ENCODE data around the gene IL1RAPL1.
A peak's percentile ranks its signal among the peaks of the same experiment; 100 is the strongest.

Gene IL1RAPL1

GRCh38 chrX:29652484-29652883 is 1065.2 kb downstream of the IL1RAPL1 start:
- no peak overlapping the region for H3K4me3 ChIP-seq (ENCODE audit: low read depth, low read length)
- DNase-seq (ENCODE audit: low read depth), result peak; percentile 41

DNA sequence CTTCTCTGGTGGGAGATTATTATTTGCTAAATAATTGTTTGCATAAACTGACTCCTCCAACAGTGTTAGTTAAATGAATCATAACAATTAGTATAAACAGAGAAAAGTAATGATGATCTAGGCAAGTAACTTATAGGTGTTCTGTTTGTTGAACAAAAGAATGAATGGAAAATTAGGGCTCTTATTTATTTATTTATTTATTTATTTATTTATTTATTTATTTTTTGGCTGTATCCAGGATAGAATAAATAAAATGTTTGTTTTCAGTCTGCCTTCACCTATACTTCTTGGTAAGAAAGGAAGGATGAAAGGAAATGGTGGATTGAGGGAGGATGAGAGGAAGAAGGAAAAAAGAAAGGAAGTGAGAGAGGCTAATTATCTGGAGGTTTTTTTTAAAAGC is 1066.5 kb downstream of the IL1RAPL1 start:
- DNase-seq (ENCODE audit: low read depth), result no peak
- no peak overlapping the region for H3K4me3 ChIP-seq (ENCODE audit: low read depth, low read length)

GRCh38 chrX:29659911-29660310 is 1072.7 kb downstream of the IL1RAPL1 start:
- no peak overlapping the region for H3K4me3 ChIP-seq (ENCODE audit: low read depth, low read length)
- no peak for DNase-seq (ENCODE audit: low read depth)

GRCh38 chrX:29661290-29661689 is 1074.0 kb downstream of the IL1RAPL1 start:
- DNase-seq (ENCODE audit: low read depth), result no peak
- no peak overlapping the region for H3K4me3 ChIP-seq (ENCODE audit: low read depth, low read length)

DNA sequence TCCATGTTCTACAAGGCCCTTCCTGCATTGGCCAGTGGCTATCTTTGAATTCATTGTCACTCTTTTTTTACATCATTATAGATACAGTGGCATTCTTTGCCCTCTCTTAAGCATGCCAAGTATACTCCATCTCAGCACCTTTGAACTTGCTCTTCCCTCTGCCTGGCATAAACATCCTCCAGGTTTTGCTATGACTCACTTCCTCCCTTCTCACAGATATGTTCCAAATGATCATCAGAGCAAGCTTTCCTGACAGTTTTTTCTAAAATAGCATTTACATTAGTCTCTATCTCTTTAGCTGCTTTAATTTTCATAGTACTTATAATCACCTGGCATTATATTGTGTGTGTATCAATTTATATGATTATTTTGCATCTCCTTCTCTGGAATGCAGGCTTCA is 1074.9 kb downstream of the IL1RAPL1 start:
- peak; percentile 13 for DNase-seq (ENCODE audit: low read depth)
- no peak overlapping the region for H3K4me3 ChIP-seq (ENCODE audit: low read depth, low read length)

DNA sequence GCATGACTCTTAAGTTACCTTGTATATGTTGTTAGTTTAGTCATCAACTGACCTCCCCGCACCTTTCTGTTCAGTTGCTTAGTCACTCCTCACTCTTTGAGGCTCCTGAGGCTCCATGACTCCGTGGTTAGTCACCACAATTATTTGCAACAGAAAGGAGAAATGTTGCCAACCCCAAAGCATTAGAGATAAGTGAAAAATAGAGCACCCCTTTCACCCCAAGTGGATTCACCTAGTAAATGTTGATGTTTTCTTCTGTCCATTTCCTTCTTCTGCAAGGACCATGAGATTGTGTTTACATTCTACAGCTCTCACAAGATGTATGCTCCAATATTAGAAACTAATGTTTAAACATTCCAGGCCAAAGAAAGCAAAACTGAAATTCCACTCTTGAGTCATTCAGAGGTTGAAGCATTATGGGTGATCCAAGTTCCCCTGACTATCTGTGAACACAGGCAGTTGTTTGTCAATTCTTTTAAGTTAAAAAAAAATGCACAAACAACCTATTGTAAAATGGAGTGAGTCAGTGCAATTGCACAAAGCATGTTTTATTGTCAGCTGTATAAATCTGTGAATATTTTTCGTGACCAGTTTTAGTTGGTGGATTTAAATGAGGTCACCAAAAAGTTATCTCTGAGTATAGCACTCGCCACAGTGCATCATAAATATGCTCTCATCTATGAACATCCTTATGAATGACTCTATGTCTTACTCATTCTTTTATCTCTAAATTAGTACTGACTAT is 1075.7 kb downstream of the IL1RAPL1 start:
- no peak overlapping the region for H3K4me3 ChIP-seq (ENCODE audit: low read depth, low read length)
- DNase-seq (ENCODE audit: low read depth), result peak; percentile 74

DNA sequence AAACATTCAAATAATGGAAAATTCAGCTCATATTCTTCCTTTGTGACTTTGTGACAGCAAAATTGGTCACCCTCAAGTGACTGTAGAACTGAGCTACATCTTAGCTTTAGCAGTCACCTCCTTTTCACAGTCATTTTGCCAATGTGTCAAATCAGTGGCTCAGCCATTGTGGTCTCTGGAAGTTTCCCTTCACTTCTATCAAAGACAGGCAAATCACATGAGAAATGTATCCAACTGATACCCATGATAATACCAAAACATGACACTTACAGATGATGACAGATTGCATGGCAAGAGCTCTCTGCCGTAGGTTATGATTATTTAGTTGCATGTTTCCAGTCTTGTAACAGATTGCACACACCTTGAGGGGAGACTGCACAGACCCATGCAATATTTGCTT is 1078.3 kb downstream of the IL1RAPL1 start:
- DNase-seq (ENCODE audit: low read depth), result no peak
- no peak overlapping the region for H3K4me3 ChIP-seq (ENCODE audit: low read depth, low read length)

- no peak for DNase-seq (ENCODE audit: low read depth)
Measured at GRCh38 chrX:29666366-29666765, 1079.1 kb downstream of the IL1RAPL1 start.

DNA sequence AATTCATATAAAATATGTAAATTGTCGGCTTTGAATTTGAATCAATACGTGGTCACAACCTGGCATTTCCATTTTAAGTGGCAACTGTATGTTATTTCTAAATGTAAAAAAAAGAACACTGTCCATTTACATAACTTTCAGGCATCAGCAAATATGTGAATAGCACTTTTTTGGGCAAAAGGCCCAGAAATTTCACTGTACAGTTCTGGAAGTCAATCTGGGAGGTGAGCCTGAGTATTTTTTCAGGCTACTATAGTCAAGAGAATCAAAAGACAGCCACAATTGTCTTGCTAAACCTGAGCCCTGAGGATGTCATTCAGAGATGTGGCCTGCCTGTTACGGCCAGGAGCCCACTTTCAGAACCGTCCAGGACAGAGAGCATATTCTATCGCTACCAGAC is 1084.2 kb downstream of the IL1RAPL1 start:
- no peak overlapping the region for H3K4me3 ChIP-seq (ENCODE audit: low read depth, low read length)
- DNase-seq (ENCODE audit: low read depth), result no peak

More at GRCh38 chrX:29666366-29666765, 1079.1 kb downstream of the IL1RAPL1 start:
- H3K4me3 ChIP-seq (ENCODE audit: low read depth, low read length), result no peak overlapping the region

- peak; percentile 39 for DNase-seq (ENCODE audit: low read depth)
- H3K4me3 ChIP-seq (ENCODE audit: low read depth, low read length), result no peak overlapping the region
Measured at GRCh38 chrX:29687687-29688086, 1100.4 kb downstream of the IL1RAPL1 start.

DNA sequence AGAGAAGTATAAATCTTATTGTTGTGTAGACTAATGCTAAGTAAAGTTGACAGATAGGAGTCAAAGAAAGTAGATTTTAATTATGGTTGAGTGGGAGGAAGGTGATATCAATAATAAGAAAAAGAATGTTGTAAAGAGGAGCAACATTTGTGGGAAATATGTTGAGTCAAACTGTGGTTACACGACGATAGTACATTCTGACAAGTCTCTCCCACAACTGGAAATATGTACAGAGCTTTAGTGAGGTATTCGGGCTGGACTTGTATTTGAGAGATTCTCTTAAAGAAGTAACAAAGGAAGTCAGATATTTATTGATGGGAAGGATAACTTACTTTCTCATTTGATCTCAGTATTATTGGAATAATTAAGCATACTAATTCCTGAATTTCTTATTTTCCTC is 1102.8 kb downstream of the IL1RAPL1 start:
- DNase-seq (ENCODE audit: low read depth), result no peak
- no peak overlapping the region for H3K4me3 ChIP-seq (ENCODE audit: low read depth, low read length)

DNA sequence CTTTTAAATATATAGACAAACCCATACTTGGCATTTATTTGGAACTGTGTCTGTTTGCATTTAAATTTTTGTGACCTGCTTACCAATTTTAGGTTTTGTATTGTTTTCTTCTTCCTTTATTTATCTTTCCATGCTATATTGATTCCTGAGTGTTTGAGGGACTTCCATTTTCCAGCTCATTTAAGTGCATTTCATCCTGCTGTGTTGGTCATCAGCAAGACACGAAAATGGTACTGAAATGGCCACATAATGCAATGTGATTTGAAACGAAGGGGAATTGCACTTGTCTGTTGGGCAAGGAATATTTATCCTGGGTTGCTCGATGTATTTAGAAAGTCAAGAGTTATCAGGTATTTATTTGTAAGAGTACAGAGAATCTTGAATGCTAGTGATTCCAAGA is 1103.8 kb downstream of the IL1RAPL1 start:
- DNase-seq (ENCODE audit: low read depth), result no peak
- H3K4me3 ChIP-seq (ENCODE audit: low read depth, low read length), result no peak overlapping the region

GRCh38 chrX:29693912-29694311 is 1106.7 kb downstream of the IL1RAPL1 start:
- H3K4me3 ChIP-seq (ENCODE audit: low read depth, low read length), result no peak overlapping the region
- no peak for DNase-seq (ENCODE audit: low read depth)

DNA sequence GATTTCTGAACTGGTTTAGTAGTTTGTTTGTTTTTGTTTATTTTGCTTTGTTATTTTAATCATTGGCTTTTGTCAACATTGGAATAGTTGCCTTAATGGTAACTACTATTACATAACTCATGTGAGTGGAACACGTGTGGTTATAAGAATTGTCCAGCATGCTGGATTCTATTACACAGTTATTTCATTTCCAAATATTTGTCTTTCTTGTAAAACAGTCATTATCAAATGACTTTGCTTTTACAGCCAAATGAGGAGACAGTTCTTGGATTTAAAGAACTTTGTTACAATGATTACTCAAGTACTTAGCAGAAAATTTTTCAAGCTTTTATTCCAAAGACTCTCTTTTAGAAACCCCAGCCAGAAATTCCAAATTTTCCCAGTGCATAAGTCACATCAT is 1112.0 kb downstream of the IL1RAPL1 start:
- no peak for DNase-seq (ENCODE audit: low read depth)
- no peak overlapping the region for H3K4me3 ChIP-seq (ENCODE audit: low read depth, low read length)

DNA sequence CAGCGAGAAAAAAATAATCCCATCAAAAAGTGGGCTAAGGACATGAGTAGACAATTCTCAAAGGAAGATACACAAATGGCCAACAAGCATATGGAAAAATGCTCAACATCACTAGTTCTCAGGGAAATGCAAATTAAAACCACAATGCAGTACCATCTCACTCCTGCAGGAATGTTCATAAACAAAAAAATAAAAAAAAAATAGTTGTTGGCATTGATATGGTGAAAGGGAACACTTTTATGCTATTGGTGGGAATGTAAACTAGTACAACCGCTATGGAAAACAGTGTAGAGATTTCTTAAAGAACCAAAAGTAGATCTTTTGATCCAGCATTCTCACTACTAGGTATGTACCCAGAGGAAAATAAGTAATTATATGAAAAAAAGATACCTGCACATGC is 1119.8 kb downstream of the IL1RAPL1 start:
- H3K4me3 ChIP-seq (ENCODE audit: low read depth, low read length), result no peak overlapping the region
- no peak for DNase-seq (ENCODE audit: low read depth)

DNA sequence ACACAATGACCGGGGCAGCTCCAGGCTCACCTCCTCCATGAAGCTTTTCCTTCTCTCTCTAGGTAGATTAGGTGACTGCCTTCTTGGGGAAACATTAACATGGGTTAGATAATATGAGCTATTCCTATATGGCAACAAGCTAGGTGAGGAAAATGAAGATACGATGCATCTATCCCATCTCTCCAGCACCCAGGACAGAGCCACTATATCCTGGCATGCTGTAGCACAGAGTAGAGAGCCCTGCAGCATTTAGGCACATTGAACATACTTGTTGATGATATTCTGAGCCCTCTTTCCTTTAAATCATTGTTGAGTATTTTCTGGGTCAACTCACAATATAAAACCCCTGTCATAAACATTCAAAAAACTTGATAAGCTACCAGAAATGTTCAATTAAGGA is 1133.9 kb downstream of the IL1RAPL1 start:
- no peak for DNase-seq (ENCODE audit: low read depth)
- H3K4me3 ChIP-seq (ENCODE audit: low read depth, low read length), result no peak overlapping the region

DNA sequence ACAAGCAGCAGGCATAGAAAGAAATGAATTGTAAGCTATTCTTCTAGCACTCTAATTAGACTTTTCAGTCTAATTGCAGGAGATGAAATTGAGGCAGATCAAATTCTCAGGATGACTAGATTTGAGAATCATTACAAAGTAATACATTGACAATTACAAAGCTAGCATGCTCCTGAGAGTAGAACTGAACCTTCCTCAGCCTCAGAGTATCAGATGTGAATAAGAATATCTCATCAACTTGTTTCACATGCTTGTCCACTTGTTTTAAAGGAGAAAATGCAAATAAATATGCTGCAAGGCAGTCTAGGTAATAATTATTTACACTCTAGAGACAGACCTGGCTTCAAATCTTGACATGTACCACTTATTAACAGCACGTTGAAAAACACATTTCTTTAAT is 1137.1 kb downstream of the IL1RAPL1 start:
- no peak for DNase-seq (ENCODE audit: low read depth)
- H3K4me3 ChIP-seq (ENCODE audit: low read depth, low read length), result no peak overlapping the region

GRCh38 chrX:29726811-29727210 is 1139.6 kb downstream of the IL1RAPL1 start:
- H3K4me3 ChIP-seq (ENCODE audit: low read depth, low read length), result no peak overlapping the region
- DNase-seq (ENCODE audit: low read depth), result no peak

GRCh38 chrX:29728639-29729038 is 1141.4 kb downstream of the IL1RAPL1 start:
- DNase-seq (ENCODE audit: low read depth), result no peak

GRCh38 chrX:29744966-29745365 is 1157.7 kb downstream of the IL1RAPL1 start:
- DNase-seq (ENCODE audit: low read depth), result no peak
- no peak overlapping the region for H3K4me3 ChIP-seq (ENCODE audit: low read depth, low read length)

More at GRCh38 chrX:29728639-29729038, 1141.4 kb downstream of the IL1RAPL1 start:
- no peak overlapping the region for H3K4me3 ChIP-seq (ENCODE audit: low read depth, low read length)

DNA sequence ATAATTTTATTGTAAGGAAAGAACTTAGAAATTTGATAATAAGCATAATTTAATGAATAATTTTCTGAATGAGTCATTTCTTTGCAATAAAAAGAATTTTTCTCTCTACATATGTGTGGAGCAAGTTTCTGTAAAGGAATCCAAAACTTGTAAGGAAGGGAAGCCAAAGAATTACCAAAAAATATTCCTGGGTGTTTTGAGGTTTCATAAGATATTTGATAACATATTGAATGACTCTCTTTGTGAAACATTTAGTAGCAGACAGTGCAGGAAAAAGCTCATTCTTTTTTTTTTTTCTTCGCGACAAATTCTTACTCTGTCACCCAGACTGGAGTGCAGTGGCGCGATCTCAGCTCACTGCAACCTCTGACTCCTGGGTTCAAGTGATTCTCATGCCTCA is 1159.1 kb downstream of the IL1RAPL1 start:
- no peak for DNase-seq (ENCODE audit: low read depth)

DNA sequence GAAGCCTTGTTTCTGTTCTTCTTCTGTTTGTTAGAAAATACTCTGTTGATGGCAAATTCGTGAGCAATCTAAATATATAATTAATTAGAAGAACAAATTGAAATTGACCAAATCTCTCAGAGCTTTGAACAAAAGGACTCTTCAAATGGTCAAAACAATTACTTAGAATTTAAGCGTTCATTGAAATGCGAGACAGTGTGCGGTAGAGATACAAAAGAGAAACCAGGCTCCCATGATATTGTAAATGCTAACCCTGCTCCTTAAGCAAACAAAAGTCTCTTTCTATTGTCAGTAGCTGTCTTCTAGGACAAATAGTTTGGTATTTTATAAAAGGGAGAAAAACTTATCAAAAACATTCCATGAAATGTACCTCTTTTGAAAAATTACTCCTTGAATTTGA is 1174.8 kb downstream of the IL1RAPL1 start:
- no peak overlapping the region for H3K4me3 ChIP-seq (ENCODE audit: low read depth, low read length)
- no peak for DNase-seq (ENCODE audit: low read depth)

More for the DNA sequence above, 1159.1 kb downstream of the IL1RAPL1 start:
- no peak overlapping the region for H3K4me3 ChIP-seq (ENCODE audit: low read depth, low read length)
